Panc1 (cell line): ENCODE data around the gene KIF15. TPM values are rescaled to one million over a fixed set of nuclear protein-coding genes. Genes with fewer than 3 reads are reported as not detected.

Experiments
- ATAC-seq: fragments of 200-7000 bp; cut with Tn5 transposase; 2 replicates; pipeline ENCODE4 v1.9.1; 2020; ENCODE audit warnings: mild to moderate bottlenecking, moderate library complexity
- BruUV-seq: library from RNA; stranded (reverse); fragments of 400-500 nt; replicated peaks from 2 replicates; lab custom pipeline; 2021; lab: Mats Ljungman, UMichigan
- CTCF ChIA-PET: fragments of 300-600 bp; sonication (Branson Sonifier 250); formaldehyde crosslinking; loops from one replicate; lab custom pipeline; 2022; ENCODE audit warnings: antibody characterized with exemption; lab: Charles Lee
- POLR2A ChIA-PET: fragments of 300-600 bp; sonication (Branson Sonifier 250); formaldehyde crosslinking; loops from one replicate; lab custom pipeline; 2022; ENCODE audit warnings: antibody characterized with exemption; lab: Charles Lee
- DNase-seq: peaks from one replicate; pipeline ENCODE4 v3.0.0-alpha.2; 2010; ENCODE audit warnings: low read depth, low spot score
- H3K27ac ChIP-seq: 2 replicates; pipeline ENCODE4 v1.5.1; 2011; ENCODE audit warnings: mild to moderate bottlenecking, low read length, inconsistent platforms
- H3K27me3 ChIP-seq: fragments of 200-500 bp; sonication (Bioruptor generic); 2 replicates; pipeline ENCODE4 v1.6.0; 2014; ENCODE audit warnings: low read length, inconsistent platforms; ENCODE audit not compliant: control insufficient read depth, insufficient read depth
- H3K36me3 ChIP-seq: fragments of 200-500 bp; sonication (Bioruptor generic); 2 replicates; pipeline ENCODE4 v1.5.1; 2014; ENCODE audit warnings: inconsistent platforms, mild to moderate bottlenecking, low read length, moderate library complexity; ENCODE audit not compliant: control insufficient read depth, insufficient read depth
- H3K4me1 ChIP-seq: 2 replicates; pipeline ENCODE4 v1.5.1; 2011; ENCODE audit warnings: inconsistent platforms, mild to moderate bottlenecking, low read length, moderate library complexity; ENCODE audit not compliant: control insufficient read depth, insufficient read depth
- H3K4me3 ChIP-seq, 2 experiments: 2 replicates each; pipeline ENCODE4 v1.5.1; 2011 to 2012; ENCODE audit warnings: low read depth in 2 of 2, low read length in 2 of 2, mild to moderate bottlenecking in 2 of 2, inconsistent platforms in 1 of 2, moderate library complexity in 1 of 2
- H3K9me3 ChIP-seq: fragments of 200-500 bp; sonication (Bioruptor generic); 2 replicates; pipeline ENCODE4 v1.5.1; 2014; ENCODE audit warnings: low read depth, mild to moderate bottlenecking, inconsistent platforms, low read length, moderate library complexity; ENCODE audit not compliant: control insufficient read depth, insufficient read depth
- CTCF ChIP-seq: fragments of 450-650 bp; IDR thresholded peaks from 2 replicates; pipeline ENCODE4 v1.5.1; 2017; ENCODE audit warnings: mild to moderate bottlenecking
- POLR2AphosphoS5 ChIP-seq: IDR thresholded peaks from 2 replicates; pipeline ENCODE4 v1.6.1; 2012; ENCODE audit warnings: mild to moderate bottlenecking, low read depth, low read length, moderate library complexity
- REST ChIP-seq, 2 experiments: IDR thresholded peaks; 2 replicates each; pipeline ENCODE4 v1.6.1; 2011 to 2012; ENCODE audit warnings: low read depth in 2 of 2, control low read depth in 1 of 2, low read length in 1 of 2, mild to moderate bottlenecking in 1 of 2, moderate library complexity in 1 of 2; ENCODE audit not compliant: insufficient read depth in 1 of 2
- SIN3A ChIP-seq: IDR thresholded peaks from 2 replicates; pipeline ENCODE4 v1.6.1; 2012; ENCODE audit warnings: low read depth, mild to moderate bottlenecking, low read length, moderate library complexity, borderline replicate concordance; ENCODE audit not compliant: insufficient read depth
- TCF7L2 ChIP-seq: IDR thresholded peaks from 2 replicates; pipeline ENCODE4 v1.6.1; 2011; ENCODE audit warnings: mild to moderate bottlenecking, low read depth, low read length, inconsistent platforms
- in situ Hi-C: cut with HindIII; loops from 2 replicates; pipeline ENCODE4 v1.10.0; 2016; ENCODE audit warnings: low sequenced_read_pairs, low pct_unique_long_range_greater_than_20kb
- intact Hi-C: fragments of 100-400 bp; cut with micrococcal nuclease; formaldehyde crosslinking; loops from one replicate; pipeline ENCODE4 v1.10.0; 2022; ENCODE audit not compliant: unreplicated experiment
- total RNA-seq: library from RNA; stranded (reverse); gene quantifications from one replicate; pipeline ENCODE4 v1.2.1, GENCODE V29; 2021; ENCODE audit not compliant: unreplicated experiment

Gene KIF15
- total RNA-seq, 1 experiment from 2014 or later = 12.2 TPM

GRCh38 chr3:44825264-44825925 is 63.8 kb downstream of the KIF15 start:
- no peak for DNase-seq
- ChIA-PET CTCF (interaction anchor here (0.6 kb wide), 1 partner anchor 30 kb away, joined by 3 read pairs; no protein-coding TSS in a partner anchor), POLR2A (no interaction called here)

GRCh38 chr3:44827196-44827595 is 65.6 kb downstream of the KIF15 start:
- Histone ChIP-seq H3K27me3 (no peaks in the 10 kb centered on the region), H3K36me3 (peaks cover 18% of the 10 kb centered on the region; the same call in 1 of the 2 replicates), H3K27ac (no peak overlapping the region), H3K4me3 (no peak overlapping the region), H3K9me3 (no peaks in the 10 kb centered on the region), H3K4me1 (no peaks in the 10 kb centered on the region)
- no peak for DNase-seq
- in situ Hi-C loops = no loop called here
- TF ChIP-seq TCF7L2 (no peak), SIN3A (no peak)
- intact Hi-C loops = no loop called here
- ChIA-PET CTCF (no interaction called here), POLR2A (no interaction called here)
- no TSS peak for BruUV-seq
- no peak for ATAC-seq

More at GRCh38 chr3:44825264-44825925, 63.8 kb downstream of the KIF15 start:
- in situ Hi-C loops = no loop called here
- H3K4me3 ChIP-seq = no peak overlapping the region
- H3K27ac ChIP-seq = no peak overlapping the region
- H3K27me3 ChIP-seq = no peaks in the 10 kb centered on the region
- no peaks in the 10 kb centered on the region for H3K9me3 ChIP-seq
- no TSS peak for BruUV-seq
- intact Hi-C loops = no loop called here
- H3K4me1 ChIP-seq = no peaks in the 10 kb centered on the region
- no peak for TF ChIP-seq TCF7L2
- TF ChIP-seq REST (IDR thresholded peaks at IDR 0.05; ENCODE audit: insufficient read depth in 1 of 2, low read depth in 2 of 2, low read length in 1 of 2) = no peak
- TF ChIP-seq CTCF = no peak
- no peak for TF ChIP-seq POLR2AphosphoS5
- ATAC-seq = no peak
- H3K36me3 ChIP-seq = peaks cover 15% of the 10 kb centered on the region; the same call in 1 of the 2 replicates

- no peak overlapping the region for H3K27ac ChIP-seq
- peaks cover 17% of the 10 kb centered on the region; the same call in 1 of the 2 replicates for H3K36me3 ChIP-seq
- no peaks in the 10 kb centered on the region for H3K4me1 ChIP-seq
- in situ Hi-C loops = no loop called here
- BruUV-seq = no TSS peak
- ChIA-PET CTCF (no interaction called here), POLR2A (no interaction called here)
- no peak for DNase-seq
- H3K9me3 ChIP-seq = no peaks in the 10 kb centered on the region
- no peaks in the 10 kb centered on the region for H3K27me3 ChIP-seq
- no peak for ATAC-seq
- no peak for TF ChIP-seq CTCF
- no peak for TF ChIP-seq SIN3A
- no peak for TF ChIP-seq REST (IDR thresholded peaks at IDR 0.05; ENCODE audit: insufficient read depth in 1 of 2, low read depth in 2 of 2, low read length in 1 of 2)
- no peak for TF ChIP-seq TCF7L2
- no peak for TF ChIP-seq POLR2AphosphoS5
- H3K4me3 ChIP-seq = no peak overlapping the region
- intact Hi-C loops = no loop called here
Measured at GRCh38 chr3:44831232-44831631, 69.6 kb downstream of the KIF15 start.
